Measurements from ENCODE around the gene NDUFAF2.

GRCh38 chr5:60927450-60927849, 17.6 kb upstream of the NDUFAF2 start:
- TF ChIP-seq TAF1 (IDR thresholded peaks at IDR 0.05; ENCODE audit: low read depth, low read length) (no peak), SPI1 (IDR thresholded peaks at IDR 0.05; ENCODE audit: low read depth, low read length) (no peak), POLR2AphosphoS5 (IDR thresholded peaks at IDR 0.05; ENCODE audit: low read depth, low read length) (no peak), POLR2A (IDR thresholded peaks at IDR 0.05; ENCODE audit: low read depth, low read length) (no peak), PAX5 (IDR thresholded peaks at IDR 0.05; ENCODE audit: insufficient read depth, low read length, severe bottlenecking) (no peak)
